ENCODE measurements around the gene SLC39A11. TPM values are rescaled to one million over a fixed set of nuclear protein-coding genes. Genes with fewer than 3 reads are reported as not detected.
"Not testable (repeated sequence)": the region's sequence is repeated elsewhere in the genome, so short reads cannot be mapped to it uniquely, and the experiment has no call there.

The SLC39A11 gene
- polyA plus RNA-seq, 1 donor, result 24.4 TPM

- no peak for DNase-seq
These were observed 434.8 kb downstream of the SLC39A11 start for GRCh38 chr17:72657467-72658317.

DNA sequence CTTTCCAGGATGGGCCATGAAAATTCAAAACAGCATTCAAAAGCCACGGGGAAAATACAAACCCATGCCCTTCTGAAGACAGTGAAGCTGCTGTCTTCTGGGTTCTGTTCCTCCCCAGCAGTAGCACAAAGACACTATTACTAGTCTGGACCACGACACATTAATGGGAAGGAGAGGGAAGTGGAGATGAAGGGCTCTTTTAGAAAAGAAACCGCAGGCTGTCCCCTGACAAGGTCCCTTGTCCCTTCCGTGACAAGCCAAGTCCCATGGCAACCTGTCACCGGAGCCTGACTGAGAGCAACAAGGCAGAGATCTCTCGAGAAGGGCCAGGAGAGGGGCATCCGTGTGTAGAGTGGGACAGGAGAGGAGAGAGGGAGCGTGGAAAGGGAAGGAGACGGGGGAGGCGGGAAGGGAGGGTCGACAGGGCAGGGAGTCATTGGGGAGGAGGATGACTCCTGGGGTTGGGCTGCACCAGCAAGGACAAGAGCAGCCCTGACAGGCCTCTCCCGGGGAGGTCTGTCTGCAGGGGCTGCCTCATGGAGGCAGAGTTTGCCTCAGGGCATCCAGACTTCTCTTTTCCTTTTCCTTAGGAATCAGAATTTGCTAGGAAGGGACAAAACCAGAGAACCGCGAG, 436.2 kb downstream of the SLC39A11 start:
- no peak for DNase-seq

GRCh38 chr17:72654706-72655105, 437.8 kb downstream of the SLC39A11 start:
- DNase-seq, result no peak

DNA sequence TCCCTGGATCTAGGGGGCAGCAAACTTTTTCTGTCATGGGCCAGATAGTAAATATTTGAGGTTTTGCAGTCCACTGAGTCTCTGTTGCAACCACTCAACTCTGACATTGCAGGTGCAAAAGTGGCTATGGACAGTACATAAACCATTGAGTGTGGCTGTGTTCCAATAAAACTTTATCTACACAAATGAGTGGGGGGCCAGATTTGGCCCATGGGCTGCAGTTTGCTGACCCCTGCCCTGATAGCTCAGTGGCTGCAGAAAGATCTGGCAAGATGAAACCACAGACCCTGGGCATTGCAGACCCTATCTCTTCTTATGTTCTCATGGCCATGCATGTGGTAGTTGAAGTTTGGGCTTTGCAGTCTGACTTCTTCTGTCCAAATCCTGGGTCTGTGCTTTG, 440.5 kb downstream of the SLC39A11 start:
- no peak for DNase-seq

DNA sequence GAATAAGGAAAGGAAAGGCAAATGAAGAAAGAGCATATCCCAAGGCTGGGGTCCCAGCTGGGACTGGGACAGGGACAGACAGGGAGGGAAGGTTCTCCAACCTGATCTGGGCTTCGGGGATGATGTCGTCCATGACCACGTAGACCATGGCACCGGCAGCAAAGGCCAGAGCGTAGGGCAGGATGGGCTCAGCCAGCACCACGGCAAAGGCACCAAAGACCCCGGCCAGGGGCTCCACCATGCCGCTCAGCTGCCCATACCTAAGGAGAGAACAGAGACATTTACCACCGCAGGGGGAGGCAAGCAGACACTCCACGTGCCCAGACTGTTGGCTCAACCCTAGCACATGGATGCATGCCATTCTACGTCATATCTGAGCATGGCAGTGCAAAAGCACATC, 443.8 kb downstream of the SLC39A11 start:
- no peak for DNase-seq

DNA sequence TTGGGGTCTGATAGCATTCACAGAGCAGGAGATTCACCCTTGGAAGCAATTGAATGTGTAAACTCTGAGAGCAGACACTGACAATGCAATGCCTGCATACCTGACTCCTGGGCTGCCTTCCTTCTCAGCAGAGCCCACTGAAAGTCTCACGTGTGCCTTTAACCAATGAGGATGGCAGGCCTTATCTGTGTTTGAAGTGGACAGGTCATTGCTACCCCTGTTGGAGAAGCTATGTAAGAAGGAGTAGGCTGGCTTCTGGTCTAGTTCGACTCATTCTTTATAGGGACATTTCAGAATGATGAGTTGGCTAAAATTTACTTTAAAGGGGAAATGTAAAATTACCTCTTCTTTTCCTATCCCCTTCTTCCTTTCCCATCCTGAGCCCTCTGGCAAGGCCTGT, 446.3 kb downstream of the SLC39A11 start:
- no peak for DNase-seq

GRCh38 chr17:72644492-72644891, 448.0 kb downstream of the SLC39A11 start:
- DNase-seq, result no peak

GRCh38 chr17:72643575-72644216, 448.8 kb downstream of the SLC39A11 start:
- DNase-seq, result no peak

GRCh38 chr17:72642720-72643119, 449.8 kb downstream of the SLC39A11 start:
- no peak for DNase-seq

DNA sequence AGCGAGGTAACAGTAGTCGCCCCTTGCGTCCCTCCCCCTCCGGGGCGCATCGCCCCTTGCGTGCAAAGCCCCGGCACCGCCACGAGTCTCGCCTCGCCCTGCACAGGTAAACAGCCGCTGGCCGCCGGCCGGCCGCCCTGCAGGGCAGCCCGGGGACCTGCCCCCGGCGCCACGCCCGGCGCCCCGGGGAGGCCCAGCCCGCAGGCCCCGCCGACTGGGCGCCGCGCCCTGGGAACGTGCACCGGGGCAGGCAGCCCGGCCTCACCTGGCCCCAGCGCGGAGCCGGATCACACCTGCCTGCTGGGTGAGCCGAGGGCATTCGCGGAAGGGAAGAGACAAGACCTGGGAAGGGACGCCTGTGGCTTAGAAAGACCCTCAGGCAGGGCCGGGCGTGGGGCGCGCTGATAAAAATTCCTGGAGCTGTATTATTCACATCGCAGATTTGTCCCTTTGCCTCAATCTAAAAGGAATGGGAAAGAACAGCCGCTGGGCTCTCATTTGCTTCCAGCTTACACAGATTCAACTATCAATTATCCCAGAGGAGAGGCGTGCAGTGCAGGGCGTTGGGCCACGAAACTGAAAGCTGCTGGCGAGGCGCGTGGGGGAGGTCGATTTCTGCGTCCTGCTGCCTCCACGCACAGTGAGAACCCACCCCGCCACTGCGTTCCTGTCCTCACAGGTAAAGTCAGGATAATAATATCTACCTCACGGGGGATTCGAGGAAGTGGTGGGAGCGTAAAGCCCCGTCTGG, 451.9 kb downstream of the SLC39A11 start:
- DNase-seq, result no peak

DNA sequence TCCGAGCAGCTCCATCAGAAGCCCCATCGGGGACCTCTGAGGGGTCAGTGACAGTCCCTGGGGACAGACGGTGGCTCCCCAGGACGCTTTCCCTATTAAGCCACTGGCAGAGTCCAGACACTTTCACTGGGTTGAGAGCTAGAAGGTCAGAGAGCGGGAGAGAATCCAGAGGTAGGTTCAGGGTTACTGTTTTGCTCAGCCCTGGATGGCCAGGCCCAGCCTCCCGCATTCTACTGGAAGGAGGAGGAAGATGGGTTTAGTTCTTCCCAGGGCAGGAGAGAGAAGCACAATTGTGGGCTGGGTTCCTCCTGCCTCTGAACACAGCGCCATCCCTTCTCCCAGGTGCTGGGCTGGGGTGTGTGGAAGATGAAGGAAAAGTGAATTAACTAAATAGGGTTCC, 452.8 kb downstream of the SLC39A11 start:
- no peak for DNase-seq

DNA sequence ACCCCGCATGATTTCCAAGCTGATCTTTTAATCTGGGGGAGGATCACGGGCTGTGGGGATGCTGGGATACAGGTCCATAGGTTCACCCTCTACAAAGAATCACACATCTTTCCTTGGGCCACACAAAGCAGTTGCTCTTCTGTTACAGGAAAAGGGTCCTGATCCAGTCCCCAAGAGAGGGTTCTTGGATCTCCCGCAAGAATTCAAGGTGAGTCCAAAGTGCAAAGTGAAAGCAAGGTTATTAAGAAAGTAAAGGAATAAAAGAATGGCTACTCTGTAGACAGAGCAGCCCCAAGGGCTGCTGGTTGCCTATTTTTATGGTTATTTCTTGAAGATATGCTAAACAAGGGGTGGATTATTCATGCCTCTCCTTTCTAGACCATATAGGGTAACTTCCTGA, 453.6 kb downstream of the SLC39A11 start:
- DNase-seq, result not testable (repeated sequence)

DNA sequence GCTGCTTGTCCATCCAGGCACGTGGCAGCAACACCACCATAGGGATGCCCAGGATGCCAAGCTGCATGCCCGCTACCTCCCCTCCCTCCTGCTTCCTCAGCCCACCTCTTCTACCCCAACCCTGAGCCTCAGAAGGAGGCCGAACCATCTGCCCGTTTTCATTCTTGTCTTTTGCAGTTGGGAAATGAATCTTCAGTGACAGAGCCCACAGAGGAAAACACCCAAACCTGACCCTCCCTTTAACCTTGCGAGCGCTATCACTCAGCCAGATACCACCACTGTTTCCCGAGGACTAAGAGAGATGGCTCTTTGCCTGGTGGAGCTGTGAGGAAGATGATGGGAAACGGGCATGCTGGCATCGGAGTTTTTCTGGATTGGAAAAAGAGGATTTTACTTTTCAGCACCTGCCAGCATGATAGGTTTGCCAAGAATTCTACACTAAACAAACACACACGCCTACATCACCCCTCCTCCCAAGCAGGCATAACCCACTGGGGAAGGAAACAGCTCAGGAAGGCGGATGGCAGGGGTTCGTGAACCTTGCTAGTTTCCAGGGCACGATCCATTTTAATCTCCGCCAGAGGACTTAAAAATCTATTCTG, 457.4 kb downstream of the SLC39A11 start:
- no peak for DNase-seq

DNA sequence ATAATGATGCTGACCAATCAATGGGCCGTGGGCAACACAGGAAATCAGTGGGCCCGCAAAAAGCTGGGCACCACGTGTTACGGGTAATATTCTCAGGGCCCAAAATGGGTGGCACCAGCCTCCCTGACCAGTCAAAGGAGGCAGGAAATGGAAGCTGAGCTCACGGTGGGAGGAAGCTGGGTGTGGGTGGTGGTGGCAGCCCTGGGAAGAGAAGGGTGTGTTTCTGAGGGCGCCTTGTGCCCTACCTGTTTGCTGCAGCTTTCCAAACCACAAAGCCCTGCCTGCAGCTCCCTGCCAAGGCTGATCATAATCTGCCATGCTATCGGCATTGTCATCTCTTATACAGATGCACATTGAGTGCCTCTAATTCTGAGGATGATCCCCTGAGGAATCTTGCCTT, 457.9 kb downstream of the SLC39A11 start:
- no peak for DNase-seq

GRCh38 chr17:72631949-72632684, 460.4 kb downstream of the SLC39A11 start:
- DNase-seq, result no peak

GRCh38 chr17:72631568-72631948, 460.9 kb downstream of the SLC39A11 start:
- no peak for DNase-seq

GRCh38 chr17:72624652-72625051, 467.8 kb downstream of the SLC39A11 start:
- DNase-seq, result no peak

GRCh38 chr17:72624226-72624625, 468.3 kb downstream of the SLC39A11 start:
- DNase-seq, result no peak

- no peak for DNase-seq
These were observed 469.6 kb downstream of the SLC39A11 start for GRCh38 chr17:72622661-72623433.

DNA sequence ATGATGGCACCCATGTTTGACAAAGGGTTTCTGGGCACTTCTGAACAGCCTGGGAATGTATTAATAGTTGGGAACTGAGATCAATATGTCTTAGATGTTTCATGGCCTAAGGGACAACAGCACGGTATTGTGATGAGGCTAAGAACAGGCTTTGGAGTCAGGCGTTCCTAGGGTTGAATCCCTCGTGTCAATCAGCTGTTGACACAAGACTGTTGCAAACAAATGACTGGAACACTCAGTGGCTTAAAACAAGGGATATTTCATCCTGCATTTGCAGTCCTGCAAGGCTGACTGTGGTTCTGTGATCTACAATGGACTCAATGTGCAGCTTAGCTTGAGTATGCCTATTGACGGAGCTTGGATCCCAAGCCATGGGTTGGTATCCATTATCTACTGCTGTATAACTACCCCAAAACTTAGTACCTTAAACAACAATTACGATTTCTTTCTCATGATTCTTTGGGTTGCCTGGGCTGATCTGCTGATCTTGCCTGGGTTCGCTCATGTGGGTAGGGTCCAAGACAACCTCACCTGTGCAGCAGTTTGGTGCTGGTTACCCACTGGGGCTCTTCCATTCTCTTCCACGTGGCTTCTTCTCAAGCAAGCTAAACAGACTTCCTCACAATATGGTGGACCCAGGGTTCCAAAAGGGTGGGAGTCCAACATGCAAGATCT, 472.4 kb downstream of the SLC39A11 start:
- no peak for DNase-seq

Data from left kidney (tissue), 2 donors.